ENCODE results near the gene HOXA13.
A peak's percentile ranks its signal among the peaks of the same experiment; 100 is the strongest.

Gene HOXA13

DNA sequence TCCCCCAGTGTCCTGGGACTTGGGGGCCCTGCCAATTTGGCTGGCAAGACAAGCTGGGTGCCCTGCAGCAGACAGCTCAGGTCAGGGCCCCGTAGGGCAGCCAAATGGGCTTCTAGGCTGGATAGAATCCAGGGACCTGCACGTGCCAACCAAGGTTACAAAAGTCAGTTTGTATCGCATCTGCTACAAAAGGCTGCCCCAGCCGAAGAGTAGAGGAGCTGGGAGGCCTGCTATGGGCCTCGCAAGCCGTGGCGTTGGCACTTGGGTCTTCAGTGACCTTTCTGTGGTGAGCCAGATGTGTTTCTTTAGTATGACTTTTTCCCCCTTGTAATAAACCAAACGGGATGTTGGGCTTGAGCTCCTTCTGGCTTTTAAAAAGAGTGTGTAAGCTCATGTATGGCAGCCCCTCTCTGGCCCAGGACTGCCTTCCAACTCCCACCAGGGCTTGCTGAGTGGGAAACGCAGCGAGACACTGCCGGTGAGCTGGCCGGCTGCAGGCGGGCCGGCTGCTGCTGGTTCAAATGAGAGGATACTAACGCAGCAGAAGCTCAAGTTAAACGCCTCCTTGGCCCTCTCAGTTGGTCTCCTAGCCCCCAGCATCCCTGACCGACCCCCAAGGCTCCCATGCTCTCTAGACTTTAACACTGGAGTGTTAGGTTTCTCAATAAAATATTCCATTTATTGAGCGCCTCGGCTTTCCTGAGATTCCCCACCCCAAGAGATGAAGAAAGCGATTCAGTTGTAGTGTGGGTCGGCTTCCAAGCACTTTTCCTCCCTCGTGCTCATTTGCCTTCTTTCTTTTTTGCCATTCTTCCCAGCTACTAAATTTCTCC is 22.7 kb downstream of the HOXA13 start (continued):
- TF ChIP-seq, protein P1, sequence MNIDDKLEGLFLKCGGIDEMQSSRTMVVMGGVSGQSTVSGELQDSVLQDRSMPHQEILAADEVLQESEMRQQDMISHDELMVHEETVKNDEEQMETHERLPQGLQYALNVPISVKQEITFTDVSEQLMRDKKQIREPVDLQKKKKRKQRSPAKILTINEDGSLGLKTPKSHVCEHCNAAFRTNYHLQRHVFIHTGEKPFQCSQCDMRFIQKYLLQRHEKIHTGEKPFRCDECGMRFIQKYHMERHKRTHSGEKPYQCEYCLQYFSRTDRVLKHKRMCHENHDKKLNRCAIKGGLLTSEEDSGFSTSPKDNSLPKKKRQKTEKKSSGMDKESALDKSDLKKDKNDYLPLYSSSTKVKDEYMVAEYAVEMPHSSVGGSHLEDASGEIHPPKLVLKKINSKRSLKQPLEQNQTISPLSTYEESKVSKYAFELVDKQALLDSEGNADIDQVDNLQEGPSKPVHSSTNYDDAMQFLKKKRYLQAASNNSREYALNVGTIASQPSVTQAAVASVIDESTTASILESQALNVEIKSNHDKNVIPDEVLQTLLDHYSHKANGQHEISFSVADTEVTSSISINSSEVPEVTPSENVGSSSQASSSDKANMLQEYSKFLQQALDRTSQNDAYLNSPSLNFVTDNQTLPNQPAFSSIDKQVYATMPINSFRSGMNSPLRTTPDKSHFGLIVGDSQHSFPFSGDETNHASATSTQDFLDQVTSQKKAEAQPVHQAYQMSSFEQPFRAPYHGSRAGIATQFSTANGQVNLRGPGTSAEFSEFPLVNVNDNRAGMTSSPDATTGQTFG (tag by site-specific recombination; IDR thresholded peaks at IDR 0.05; ENCODE audit: borderline replicate concordance) = no peak
- TF ChIP-seq ZNF624 (tag by site-specific recombination; IDR thresholded peaks at IDR 0.05) (no peak), ZNF202 (tag by site-specific recombination; IDR thresholded peaks at IDR 0.05; ENCODE audit: borderline replicate concordance) (no peak), ZNF670 (tag by site-specific recombination; IDR thresholded peaks at IDR 0.05; ENCODE audit: low read depth) (no peak), ZNF366 (tag by site-specific recombination; conservative IDR thresholded peaks at IDR 0.05) (0 out of 2 replicates have a peak, but pooled peaks have one; percentile 23), ZNF530 (tag by site-specific recombination; IDR thresholded peaks at IDR 0.05; ENCODE audit: low read depth) (no peak), TRIM28 (IDR thresholded peaks at IDR 0.05; ENCODE audit: borderline replicate concordance, low read length) (no peak), PRDM1 (tag by site-specific recombination; IDR thresholded peaks at IDR 0.05) (peak; percentile 59; the same call in 1 of the 2 replicates), SALL2 (tag by site-specific recombination; IDR thresholded peaks at IDR 0.05; ENCODE audit: borderline replicate concordance) (no peak), ZSCAN30 (tag by site-specific recombination; IDR thresholded peaks at IDR 0.05) (no peak), SCRT1 (tag by site-specific recombination; IDR thresholded peaks at IDR 0.05; ENCODE audit: borderline replicate concordance) (no peak)
- TF ChIP-seq, protein P2, sequence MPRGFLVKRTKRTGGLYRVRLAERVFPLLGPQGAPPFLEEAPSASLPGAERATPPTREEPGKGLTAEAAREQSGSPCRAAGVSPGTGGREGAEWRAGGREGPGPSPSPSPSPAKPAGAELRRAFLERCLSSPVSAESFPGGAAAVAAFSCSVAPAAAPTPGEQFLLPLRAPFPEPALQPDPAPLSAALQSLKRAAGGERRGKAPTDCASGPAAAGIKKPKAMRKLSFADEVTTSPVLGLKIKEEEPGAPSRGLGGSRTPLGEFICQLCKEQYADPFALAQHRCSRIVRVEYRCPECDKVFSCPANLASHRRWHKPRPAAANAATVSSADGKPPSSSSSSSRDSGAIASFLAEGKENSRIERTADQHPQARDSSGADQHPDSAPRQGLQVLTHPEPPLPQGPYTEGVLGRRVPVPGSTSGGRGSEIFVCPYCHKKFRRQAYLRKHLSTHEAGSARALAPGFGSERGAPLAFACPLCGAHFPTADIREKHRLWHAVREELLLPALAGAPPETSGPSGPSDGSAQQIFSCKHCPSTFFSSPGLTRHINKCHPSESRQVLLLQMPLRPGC (tag by site-specific recombination; IDR thresholded peaks at IDR 0.05) = no peak
- TF ChIP-seq, protein P3, sequence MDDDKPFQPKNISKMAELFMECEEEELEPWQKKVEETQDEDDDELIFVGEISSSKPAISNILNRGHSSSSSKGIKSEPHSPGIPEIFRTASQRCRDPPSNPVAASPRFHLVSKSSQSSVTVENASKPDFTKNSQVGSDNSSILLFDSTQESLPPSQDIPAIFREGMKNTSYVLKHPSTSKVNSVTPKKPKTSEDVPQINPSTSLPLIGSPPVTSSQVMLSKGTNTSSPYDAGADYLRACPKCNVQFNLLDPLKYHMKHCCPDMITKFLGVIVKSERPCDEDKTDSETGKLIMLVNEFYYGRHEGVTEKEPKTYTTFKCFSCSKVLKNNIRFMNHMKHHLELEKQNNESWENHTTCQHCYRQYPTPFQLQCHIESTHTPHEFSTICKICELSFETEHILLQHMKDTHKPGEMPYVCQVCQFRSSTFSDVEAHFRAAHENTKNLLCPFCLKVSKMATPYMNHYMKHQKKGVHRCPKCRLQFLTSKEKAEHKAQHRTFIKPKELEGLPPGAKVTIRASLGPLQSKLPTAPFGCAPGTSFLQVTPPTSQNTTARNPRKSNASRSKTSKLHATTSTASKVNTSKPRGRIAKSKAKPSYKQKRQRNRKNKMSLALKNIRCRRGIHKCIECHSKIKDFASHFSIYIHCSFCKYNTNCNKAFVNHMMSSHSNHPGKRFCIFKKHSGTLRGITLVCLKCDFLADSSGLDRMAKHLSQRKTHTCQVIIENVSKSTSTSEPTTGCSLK (tag by site-specific recombination; IDR thresholded peaks at IDR 0.05) = no peak

DNA sequence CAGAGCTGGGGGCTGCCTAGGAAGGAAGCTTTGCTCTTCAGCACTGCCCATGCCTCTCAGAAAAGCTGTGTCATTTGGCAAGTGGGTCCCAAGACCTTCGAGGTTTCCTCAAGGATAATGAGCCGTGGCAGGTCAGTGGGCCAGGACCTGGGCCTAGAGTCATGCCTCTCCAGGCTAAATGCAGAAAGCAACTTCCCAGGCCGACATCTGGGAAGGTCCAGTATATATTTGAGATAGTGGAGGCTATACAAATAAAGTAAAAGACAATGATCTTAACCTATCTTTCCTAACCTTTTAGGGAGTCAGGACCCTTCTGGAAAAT is 23.4 kb downstream of the HOXA13 start:
- peak overlapping the region; percentile 76 for H3K4me3 ChIP-seq (ENCODE audit: low read depth, low read length)
- no peaks in the 10 kb centered on the region for H3K9me3 ChIP-seq (ENCODE audit: control insufficient read depth, insufficient read depth, low read depth, low read length)
- peak overlapping the region; percentile 100 for H3K27ac ChIP-seq (ENCODE audit: extremely low read depth, low read depth, low read length)
- POLR2A ChIA-PET = interaction anchor here (1.1 to 11.2 kb wide), 5 partner anchors 8 to 61 kb away, joined by 3 to 237 read pairs (median 5); partner anchors contain the start of genes HOXA11 and HOXA7
- CTCF ChIA-PET = interaction anchor here (0.8 to 3.7 kb wide), 3 partner anchors 8 to 26 kb away, joined by 3 to 10 read pairs (median 7); partner anchors contain the start of gene HOXA11
- peaks cover 23% of the 10 kb centered on the region for H3K4me1 ChIP-seq (ENCODE audit: control insufficient read depth, insufficient read depth, low read length)
- H3K36me3 ChIP-seq (ENCODE audit: control insufficient read depth in 2 of 2, insufficient read depth in 1 of 2, low read length in 2 of 2) = peaks cover 2 to 3% of the 10 kb centered on the region in 2 experiments; a peak in 2 of 3 replicates
- TF ChIP-seq BCL11B (tag by site-specific recombination; IDR thresholded peaks at IDR 0.05; ENCODE audit: low read depth) (no peak), SP2 (tag by site-specific recombination; IDR thresholded peaks at IDR 0.05) (no peak), ZNF501 (tag by site-specific recombination; IDR thresholded peaks at IDR 0.05) (no peak), MEIS1 (CRISPR knock-in tag; IDR thresholded peaks at IDR 0.05; ENCODE audit: borderline replicate concordance) (no peak), ZNF664 (tag by site-specific recombination; IDR thresholded peaks at IDR 0.05) (no peak), ZNF335 (tag by site-specific recombination; conservative IDR thresholded peaks at IDR 0.05) (no peak), ZNF341 (tag by site-specific recombination; IDR thresholded peaks at IDR 0.05; ENCODE audit: low read depth) (no peak), ZEB2 (tag by site-specific recombination; IDR thresholded peaks at IDR 0.05) (no peak), ZNF10 (tag by site-specific recombination; IDR thresholded peaks at IDR 0.05) (no peak), ZNF571 (tag by site-specific recombination; IDR thresholded peaks at IDR 0.05) (no peak)
- TF ChIP-seq, protein P4, sequence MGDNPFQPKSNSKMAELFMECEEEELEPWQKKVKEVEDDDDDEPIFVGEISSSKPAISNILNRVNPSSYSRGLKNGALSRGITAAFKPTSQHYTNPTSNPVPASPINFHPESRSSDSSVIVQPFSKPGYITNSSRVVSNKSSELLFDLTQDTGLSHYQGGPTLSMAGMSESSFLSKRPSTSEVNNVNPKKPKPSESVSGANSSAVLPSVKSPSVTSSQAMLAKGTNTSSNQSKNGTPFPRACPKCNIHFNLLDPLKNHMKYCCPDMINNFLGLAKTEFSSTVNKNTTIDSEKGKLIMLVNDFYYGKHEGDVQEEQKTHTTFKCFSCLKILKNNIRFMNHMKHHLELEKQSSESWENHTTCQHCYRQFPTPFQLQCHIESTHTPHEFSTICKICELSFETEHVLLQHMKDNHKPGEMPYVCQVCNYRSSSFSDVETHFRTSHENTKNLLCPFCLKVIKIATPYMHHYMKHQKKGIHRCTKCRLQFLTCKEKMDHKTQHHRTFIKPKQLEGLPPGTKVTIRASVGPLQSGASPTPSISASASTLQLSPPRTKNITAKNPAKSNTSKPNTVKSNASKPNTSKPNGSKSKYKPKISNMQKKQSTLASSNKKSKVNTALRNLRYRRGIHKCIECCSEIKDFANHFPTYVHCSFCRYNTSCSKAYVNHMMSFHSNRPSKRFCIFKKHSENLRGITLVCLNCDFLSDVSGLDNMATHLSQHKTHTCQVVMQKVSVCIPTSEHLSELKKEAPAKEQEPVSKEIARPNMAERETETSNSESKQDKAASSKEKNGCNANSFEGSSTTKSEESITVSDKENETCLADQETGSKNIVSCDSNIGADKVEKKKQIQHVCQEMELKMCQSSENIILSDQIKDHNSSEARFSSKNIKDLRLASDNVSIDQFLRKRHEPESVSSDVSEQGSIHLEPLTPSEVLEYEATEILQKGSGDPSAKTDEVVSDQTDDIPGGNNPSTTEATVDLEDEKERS (tag by site-specific recombination; IDR thresholded peaks at IDR 0.05) = no peak
- TF ChIP-seq, protein P5, sequence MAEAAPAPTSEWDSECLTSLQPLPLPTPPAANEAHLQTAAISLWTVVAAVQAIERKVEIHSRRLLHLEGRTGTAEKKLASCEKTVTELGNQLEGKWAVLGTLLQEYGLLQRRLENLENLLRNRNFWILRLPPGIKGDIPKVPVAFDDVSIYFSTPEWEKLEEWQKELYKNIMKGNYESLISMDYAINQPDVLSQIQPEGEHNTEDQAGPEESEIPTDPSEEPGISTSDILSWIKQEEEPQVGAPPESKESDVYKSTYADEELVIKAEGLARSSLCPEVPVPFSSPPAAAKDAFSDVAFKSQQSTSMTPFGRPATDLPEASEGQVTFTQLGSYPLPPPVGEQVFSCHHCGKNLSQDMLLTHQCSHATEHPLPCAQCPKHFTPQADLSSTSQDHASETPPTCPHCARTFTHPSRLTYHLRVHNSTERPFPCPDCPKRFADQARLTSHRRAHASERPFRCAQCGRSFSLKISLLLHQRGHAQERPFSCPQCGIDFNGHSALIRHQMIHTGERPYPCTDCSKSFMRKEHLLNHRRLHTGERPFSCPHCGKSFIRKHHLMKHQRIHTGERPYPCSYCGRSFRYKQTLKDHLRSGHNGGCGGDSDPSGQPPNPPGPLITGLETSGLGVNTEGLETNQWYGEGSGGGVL (tag by site-specific recombination; IDR thresholded peaks at IDR 0.05) = no peak
